Osteoblast (primary cell): ENCODE results near the gene TRAP1. TPM values are rescaled to one million over a fixed set of nuclear protein-coding genes. Genes with fewer than 3 reads are reported as not detected.

ENCODE experiments used
- DNase-seq: peaks from one replicate; pipeline ENCODE4 v3.0.0; 2011; ENCODE audit warnings: low spot score, mixed read lengths; ENCODE audit not compliant: insufficient read length; ENCODE audit errors: missing footprints
- H2AFZ ChIP-seq: 2 replicates; pipeline ENCODE4 v1.6.0; 2011; ENCODE audit warnings: mild to moderate bottlenecking, low read length
- H3K27ac ChIP-seq: 2 replicates; pipeline ENCODE4 v1.5.1; 2011; ENCODE audit warnings: mild to moderate bottlenecking, low read depth, low read length, moderate library complexity
- H3K27me3 ChIP-seq: 2 replicates; pipeline ENCODE4 v1.6.0; 2012; ENCODE audit warnings: mild to moderate bottlenecking, control low read depth, inconsistent platforms, low read length, moderate library complexity; ENCODE audit not compliant: insufficient read depth
- H3K36me3 ChIP-seq: 2 replicates; pipeline ENCODE4 v1.5.1; 2011; ENCODE audit warnings: mild to moderate bottlenecking, low read length, control low read depth, moderate library complexity; ENCODE audit not compliant: insufficient read depth
- H3K4me1 ChIP-seq: 2 replicates; pipeline ENCODE4 v1.5.1; 2011; ENCODE audit warnings: mild to moderate bottlenecking, low read length, control low read depth, moderate library complexity; ENCODE audit not compliant: insufficient read depth
- H3K4me2 ChIP-seq: 2 replicates; pipeline ENCODE4 v1.6.0; 2011; ENCODE audit warnings: mild to moderate bottlenecking, low read length; ENCODE audit not compliant: insufficient read depth
- H3K4me3 ChIP-seq: fragments of 200-600 bp; sonication (generic); 3 replicates; pipeline ENCODE4 v1.5.1; 2012; ENCODE audit warnings: mild to moderate bottlenecking, low read length, inconsistent platforms; ENCODE audit not compliant: insufficient read depth
- H3K79me2 ChIP-seq: 2 replicates; pipeline ENCODE4 v1.6.0; 2012; ENCODE audit warnings: mild to moderate bottlenecking, low read length, control low read depth, inconsistent platforms; ENCODE audit not compliant: insufficient read depth
- H3K9me3 ChIP-seq: 2 replicates; pipeline ENCODE4 v1.5.1; 2011; ENCODE audit warnings: low read depth, low read length, control low read depth
- H4K20me1 ChIP-seq: 2 replicates; pipeline ENCODE4 v1.6.0; 2012; ENCODE audit warnings: mild to moderate bottlenecking, low read length, control low read depth; ENCODE audit not compliant: insufficient read depth
- CTCF ChIP-seq: IDR thresholded peaks from 2 replicates; pipeline ENCODE4 v1.5.1; 2011; ENCODE audit warnings: mild to moderate bottlenecking, low read depth, low read length, moderate library complexity; ENCODE audit errors: extremely low read depth
- total RNA-seq: library from RNA; depleted of rRNA; stranded (reverse); fragments of >200 nt; gene quantifications from 2 replicates; pipeline ENCODE4 v1.2.3, GENCODE V29; 2012

Gene TRAP1
- total RNA-seq, 1 donor = 56.5 TPM

- H3K36me3 ChIP-seq = peaks cover 45% of the 10 kb centered on the region
- H3K27ac ChIP-seq = no peak overlapping the region
- no peak overlapping the region for H3K4me3 ChIP-seq
- no peak for DNase-seq
- TF ChIP-seq CTCF = no peak
- no peaks in the 10 kb centered on the region for H3K4me1 ChIP-seq
- H2AFZ ChIP-seq = no peak overlapping the region
- no peak overlapping the region for H3K4me2 ChIP-seq
- no peaks in the 10 kb centered on the region for H3K79me2 ChIP-seq
- no peaks in the 10 kb centered on the region for H4K20me1 ChIP-seq
- peaks cover 6% of the 10 kb centered on the region for H3K9me3 ChIP-seq
- H3K27me3 ChIP-seq = no peaks in the 10 kb centered on the region
Measured at GRCh38 chr16:3672571-3673041, 44.7 kb downstream of the TRAP1 start.

GRCh38 chr16:3671424-3671823, 45.9 kb downstream of the TRAP1 start:
- Histone ChIP-seq H3K79me2 (no peaks in the 10 kb centered on the region), H3K4me3 (no peak overlapping the region), H2AFZ (no peak overlapping the region), H3K4me1 (no peaks in the 10 kb centered on the region), H3K9me3 (peaks cover 6% of the 10 kb centered on the region), H4K20me1 (no peaks in the 10 kb centered on the region), H3K27me3 (no peaks in the 10 kb centered on the region), H3K27ac (no peak overlapping the region), H3K36me3 (peaks cover 45% of the 10 kb centered on the region), H3K4me2 (no peak overlapping the region)
- DNase-seq = no peak
- TF ChIP-seq CTCF = no peak

- Histone ChIP-seq H3K27ac (no peak overlapping the region), H3K4me2 (no peak overlapping the region), H3K36me3 (peaks cover 42% of the 10 kb centered on the region), H3K4me1 (no peaks in the 10 kb centered on the region), H4K20me1 (no peaks in the 10 kb centered on the region), H3K27me3 (no peaks in the 10 kb centered on the region), H3K79me2 (no peaks in the 10 kb centered on the region), H2AFZ (no peak overlapping the region), H3K4me3 (no peak overlapping the region), H3K9me3 (peaks cover 6% of the 10 kb centered on the region)
- TF ChIP-seq CTCF = no peak
- no peak for DNase-seq
Measured at GRCh38 chr16:3670711-3671110, 46.6 kb downstream of the TRAP1 start.

GRCh38 chr16:3669082-3669481, 48.2 kb downstream of the TRAP1 start:
- TF ChIP-seq CTCF = no peak
- no peaks in the 10 kb centered on the region for H3K79me2 ChIP-seq
- no peak overlapping the region for H3K4me3 ChIP-seq
- no peaks in the 10 kb centered on the region for H3K27me3 ChIP-seq
- H3K9me3 ChIP-seq = peaks cover 6% of the 10 kb centered on the region
- H4K20me1 ChIP-seq = no peaks in the 10 kb centered on the region
- H3K4me1 ChIP-seq = no peaks in the 10 kb centered on the region
- no peak overlapping the region for H3K4me2 ChIP-seq
- no peak for DNase-seq
- peaks cover 33% of the 10 kb centered on the region for H3K36me3 ChIP-seq
- no peak overlapping the region for H3K27ac ChIP-seq
- H2AFZ ChIP-seq = no peak overlapping the region
